HG03103 (cell line): ENCODE results near the gene GPRIN3.
A peak's percentile ranks its signal among the peaks of the same experiment; 100 is the strongest.

Experiments
- ATAC-seq: cut with Tn5 transposase; IDR thresholded peaks from one replicate; pipeline ENCODE4 v1.9.1; 2021; ENCODE audit warnings: low read depth; ENCODE audit not compliant: unreplicated experiment

The GPRIN3 gene

GRCh38 chr4:89294573-89295269 is 12.9 kb downstream of the GPRIN3 start:
- peak; percentile 86 for ATAC-seq

- ATAC-seq: no peak
Measured at GRCh38 chr4:89293299-89293698, 14.3 kb downstream of the GPRIN3 start.

GRCh38 chr4:89290727-89291516 is 16.7 kb downstream of the GPRIN3 start:
- ATAC-seq: no peak

- ATAC-seq: no peak
Measured at GRCh38 chr4:89289312-89289711, 18.3 kb downstream of the GPRIN3 start.

- ATAC-seq: no peak
Measured at GRCh38 chr4:89288430-89288829, 19.2 kb downstream of the GPRIN3 start.

GRCh38 chr4:89287945-89288344 is 19.7 kb downstream of the GPRIN3 start:
- ATAC-seq: no peak

GRCh38 chr4:89285745-89286144 is 21.9 kb downstream of the GPRIN3 start:
- ATAC-seq: no peak

- no peak for ATAC-seq
Measured at GRCh38 chr4:89284828-89285227, 22.8 kb downstream of the GPRIN3 start.

- ATAC-seq: no peak
Measured at GRCh38 chr4:89284020-89284424, 23.6 kb downstream of the GPRIN3 start.

- ATAC-seq: no peak
Measured at GRCh38 chr4:89283226-89284009, 24.2 kb downstream of the GPRIN3 start.

- no peak for ATAC-seq
Measured at GRCh38 chr4:89279385-89279784, 28.2 kb downstream of the GPRIN3 start.

GRCh38 chr4:89277412-89277811 is 30.2 kb downstream of the GPRIN3 start:
- no peak for ATAC-seq

GRCh38 chr4:89276296-89276695 is 31.3 kb downstream of the GPRIN3 start:
- no peak for ATAC-seq

GRCh38 chr4:89275587-89275986 is 32.0 kb downstream of the GPRIN3 start:
- ATAC-seq: no peak

GRCh38 chr4:89273741-89274141 is 33.9 kb downstream of the GPRIN3 start:
- no peak for ATAC-seq

GRCh38 chr4:89270792-89271191 is 36.8 kb downstream of the GPRIN3 start:
- ATAC-seq: no peak

GRCh38 chr4:89269121-89269666 is 38.4 kb downstream of the GPRIN3 start:
- ATAC-seq: no peak

GRCh38 chr4:89268679-89269078 is 38.9 kb downstream of the GPRIN3 start:
- ATAC-seq: no peak

GRCh38 chr4:89267846-89268245 is 39.8 kb downstream of the GPRIN3 start:
- no peak for ATAC-seq

GRCh38 chr4:89267392-89267791 is 40.2 kb downstream of the GPRIN3 start:
- ATAC-seq: no peak

GRCh38 chr4:89266128-89266527 is 41.5 kb downstream of the GPRIN3 start:
- ATAC-seq: no peak
